Activated effector memory CD4-positive, alpha-beta T cell treated with Interleukin-2 at 50 U/mL for 16 hours (primary cell): Measurements from ENCODE around the gene GLRX3.
"Not testable (repeated sequence)": the region's sequence is repeated elsewhere in the genome, so short reads cannot be mapped to it uniquely, and the experiment has no call there.

Experiments
- DNase-seq: peaks from one replicate; pipeline ENCODE4 v3.0.0-alpha.2; 2020

Gene GLRX3

GRCh38 chr10:130136226-130137089 lies at the start of gene GLRX3:
Gene GLRX3, plus strand, starts transcription at chr10:130136391. Its CDS starts 30 bp downstream, at chr10:130136421.
- DNase-seq: peak; percentile 81

GRCh38 chr10:130090565-130090964 lies 45.6 kb upstream of the GLRX3 start:
- not testable (repeated sequence) for DNase-seq

- no peak for DNase-seq
These were observed 36.8 kb upstream of the GLRX3 start for GRCh38 chr10:130099344-130099743.

- DNase-seq: no peak
These were observed 30.5 kb upstream of the GLRX3 start for GRCh38 chr10:130105724-130106123.

GRCh38 chr10:130108146-130108545 lies 28.0 kb upstream of the GLRX3 start:
- DNase-seq: not testable (repeated sequence)

- DNase-seq: no peak
These were observed 27.1 kb upstream of the GLRX3 start for GRCh38 chr10:130108934-130109604.

- peak; percentile 49 for DNase-seq
These were observed 26.4 kb upstream of the GLRX3 start for GRCh38 chr10:130109796-130110245.

- DNase-seq: peak; percentile 97
These were observed 25.7 kb upstream of the GLRX3 start, which contains the start of gene C10orf143 for GRCh38 chr10:130110246-130111112. Gene C10orf143, minus strand, starts transcription at chr10:130110830. Its CDS starts 58 bp downstream, at chr10:130110772.

GRCh38 chr10:130111113-130111851 lies 24.9 kb upstream of the GLRX3 start:
- peak; percentile 90 for DNase-seq

- no peak for DNase-seq
These were observed 24.4 kb upstream of the GLRX3 start for GRCh38 chr10:130111852-130112180.

- no peak for DNase-seq
These were observed 23.4 kb upstream of the GLRX3 start for GRCh38 chr10:130112821-130113220.

GRCh38 chr10:130116942-130117341 lies 19.2 kb upstream of the GLRX3 start:
- not testable (repeated sequence) for DNase-seq

- DNase-seq: not testable (repeated sequence)
These were observed 18.7 kb upstream of the GLRX3 start for GRCh38 chr10:130117535-130117934.

GRCh38 chr10:130121486-130122079 lies 14.6 kb upstream of the GLRX3 start:
- DNase-seq: no peak

- peak; percentile 37 for DNase-seq
These were observed 8.7 kb upstream of the GLRX3 start for GRCh38 chr10:130127364-130128061.

- no peak for DNase-seq
These were observed 8.0 kb upstream of the GLRX3 start for GRCh38 chr10:130128062-130128781.

GRCh38 chr10:130128922-130129321 lies 7.3 kb upstream of the GLRX3 start:
- DNase-seq: no peak

- no peak for DNase-seq
These were observed 440 bp upstream of the GLRX3 start for GRCh38 chr10:130135676-130136225.

GRCh38 chr10:130137090-130137448 lies 878 bp downstream of the GLRX3 start:
- DNase-seq: no peak
